Measurements from ENCODE around the gene VEZT. TPM values are rescaled to one million over a fixed set of nuclear protein-coding genes. Genes with fewer than 3 reads are reported as not detected.

VEZT gene
- total RNA-seq, 1 experiment from 2014 or later: 46.4 TPM

GRCh38 chr12:95326445-95326844 is 108.8 kb downstream of the VEZT start:
- ChIA-PET CTCF (interaction anchor here (1.5 kb wide), 1 partner anchor 209 kb away, joined by 5 read pairs; no protein-coding TSS in a partner anchor), RAD21 (ENCODE audit: low non-redundant PET in 1 of 2, low total read pairs in 2 of 2, uncharacterized antibody in 2 of 2, unreplicated experiment in 2 of 2) (no interaction called here), POLR2A (no interaction called here)
- BruUV-seq (replicated peaks): no TSS peak
- Histone ChIP-seq H3K4me2 (ENCODE audit: low read length) (no peak overlapping the region), H3K9me2 (ENCODE audit: insufficient read depth) (no peaks in the 10 kb centered on the region), H3K4me1 (ENCODE audit: control insufficient read depth in 1 of 2, insufficient read depth in 2 of 2, low read length in 2 of 2) (peaks cover 0 to 14% of the 10 kb centered on the region in 2 experiments; a peak in 2 of 4 replicates), H3K9me3 (ENCODE audit: control insufficient read depth in 1 of 2, insufficient read depth in 1 of 2, low read depth in 1 of 2, low read length in 2 of 2) (no peaks in the 10 kb centered on the region), H3K4me3 (replicated peaks in 1 of 2; ENCODE audit: low read depth in 1 of 2, low read length in 2 of 2) (no peak overlapping the region), H3K79me2 (ENCODE audit: insufficient read depth, low read length) (no peaks in the 10 kb centered on the region), H3K27me3 (ENCODE audit: insufficient read depth, low read length) (no peaks in the 10 kb centered on the region), H4K20me1 (ENCODE audit: insufficient read depth) (no peaks in the 10 kb centered on the region), H3K9ac (ENCODE audit: low read length) (no peak overlapping the region), H3K36me3 (ENCODE audit: control insufficient read depth in 1 of 2, insufficient read depth in 2 of 2, low read length in 2 of 2) (no peaks in the 10 kb centered on the region), H2AFZ (ENCODE audit: low read depth, low read length, poor library complexity, severe bottlenecking) (no peak overlapping the region), H3K27ac (ENCODE audit: low read depth, low read length) (no peak overlapping the region)
- no peak for ATAC-seq
- intact Hi-C loops (cut with micrococcal nuclease): no loop called here
- DNase-seq (ENCODE audit: low read depth, low spot score): no peak
- TF ChIP-seq EGR1 (IDR thresholded peaks at IDR 0.05; ENCODE audit: low read depth) (no peak), POLR2AphosphoS5 (IDR thresholded peaks at IDR 0.05; ENCODE audit: low read depth, low read length) (no peak), SP1 (IDR thresholded peaks at IDR 0.05; ENCODE audit: low read depth) (no peak), YY1 (IDR thresholded peaks at IDR 0.05; ENCODE audit: extremely low read depth, insufficient replicate concordance, low read depth, low read length) (no peak), ATF3 (IDR thresholded peaks at IDR 0.05) (no peak), JUND (IDR thresholded peaks at IDR 0.05) (no peak), TCF7L2 (IDR thresholded peaks at IDR 0.05; ENCODE audit: borderline replicate concordance, extremely low read depth, insufficient read depth, insufficient read length) (no peak)

- DNase-seq (ENCODE audit: low read depth, low spot score) (no peak), ATAC-seq (no peak)
- Histone ChIP-seq H3K9me2 (ENCODE audit: insufficient read depth) (no peaks in the 10 kb centered on the region), H3K4me3 (replicated peaks in 1 of 2; ENCODE audit: low read depth in 1 of 2, low read length in 2 of 2) (no peak overlapping the region), H3K36me3 (ENCODE audit: control insufficient read depth in 1 of 2, insufficient read depth in 2 of 2, low read length in 2 of 2) (no peaks in the 10 kb centered on the region), H3K9me3 (ENCODE audit: control insufficient read depth in 1 of 2, insufficient read depth in 1 of 2, low read depth in 1 of 2, low read length in 2 of 2) (no peaks in the 10 kb centered on the region), H4K20me1 (ENCODE audit: insufficient read depth) (no peaks in the 10 kb centered on the region), H3K4me1 (ENCODE audit: control insufficient read depth in 1 of 2, insufficient read depth in 2 of 2, low read length in 2 of 2) (peaks cover 0 to 14% of the 10 kb centered on the region in 2 experiments; a peak in 2 of 4 replicates), H3K27ac (ENCODE audit: low read depth, low read length) (no peak overlapping the region), H3K79me2 (ENCODE audit: insufficient read depth, low read length) (no peaks in the 10 kb centered on the region), H3K27me3 (ENCODE audit: insufficient read depth, low read length) (no peaks in the 10 kb centered on the region), H2AFZ (ENCODE audit: low read depth, low read length, poor library complexity, severe bottlenecking) (no peak overlapping the region), H3K4me2 (ENCODE audit: low read length) (no peak overlapping the region), H3K9ac (ENCODE audit: low read length) (no peak overlapping the region)
- POLR2A ChIA-PET: no interaction called here
- intact Hi-C loops (cut with micrococcal nuclease): no loop called here
- RAD21 ChIA-PET (ENCODE audit: low non-redundant PET in 1 of 2, low total read pairs in 2 of 2, uncharacterized antibody in 2 of 2, unreplicated experiment in 2 of 2): no interaction called here
- CTCF ChIA-PET: interaction anchor here (1.5 kb wide), 1 partner anchor 210 kb away, joined by 5 read pairs; no protein-coding TSS in a partner anchor
- BruUV-seq (replicated peaks): no TSS peak
- no peak for TF ChIP-seq POLR2A (IDR thresholded peaks at IDR 0.05; ENCODE audit: borderline replicate concordance, extremely low read depth, insufficient read depth, insufficient read length)
These were observed 109.2 kb downstream of the VEZT start for GRCh38 chr12:95326855-95327254.

All from HCT116 (cell line).